Activated naive CD8-positive, alpha-beta T cell (primary cell): Measurements from ENCODE around the gene FHIT.

Experiments
- H3K27ac Mint-ChIP-seq: one replicate; pipeline ENCODE4 v1.8.0; 2021; ENCODE audit warnings: mixed read lengths
- H3K27me3 Mint-ChIP-seq: one replicate; pipeline ENCODE4 v1.8.0; 2021; ENCODE audit warnings: mixed read lengths
- H3K36me3 Mint-ChIP-seq: one replicate; pipeline ENCODE4 v1.8.0; 2021; ENCODE audit warnings: mixed read lengths
- H3K4me1 Mint-ChIP-seq: one replicate; pipeline ENCODE4 v1.8.0; 2021; ENCODE audit warnings: low read depth, mixed read lengths
- H3K4me3 Mint-ChIP-seq: one replicate; pipeline ENCODE4 v1.8.0; 2021; ENCODE audit warnings: mild to moderate bottlenecking, mixed read lengths
- H3K9me3 Mint-ChIP-seq: one replicate; pipeline ENCODE4 v1.8.0; 2021; ENCODE audit warnings: low read depth, mixed read lengths

Gene FHIT

DNA sequence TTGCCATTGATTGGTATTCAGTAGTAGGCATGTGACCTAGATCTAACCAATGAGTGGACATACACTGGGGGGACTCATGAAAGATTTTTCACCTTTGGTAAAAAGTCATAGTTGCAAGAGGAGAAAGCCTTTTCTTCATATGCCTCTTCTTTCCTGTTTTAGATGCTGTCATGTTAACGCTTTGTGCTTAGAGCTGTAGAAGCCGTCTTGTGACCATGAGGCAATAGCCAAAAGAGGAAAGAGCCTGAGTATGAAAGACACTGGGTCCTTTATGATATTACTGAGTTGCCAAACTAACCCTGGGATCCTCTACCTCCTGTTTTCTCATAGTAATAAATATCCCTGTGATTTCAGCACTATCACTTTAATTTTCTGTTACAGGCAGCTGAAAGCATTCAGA lies 396.0 kb downstream of the FHIT start:
- Mint-ChIP-seq H3K9me3 (peaks cover 7% of the 10 kb centered on the region), H3K4me3 (no peak overlapping the region), H3K27ac (no peak overlapping the region), H3K27me3 (no peaks in the 10 kb centered on the region), H3K4me1 (no peaks in the 10 kb centered on the region), H3K36me3 (peaks cover 3% of the 10 kb centered on the region)

DNA sequence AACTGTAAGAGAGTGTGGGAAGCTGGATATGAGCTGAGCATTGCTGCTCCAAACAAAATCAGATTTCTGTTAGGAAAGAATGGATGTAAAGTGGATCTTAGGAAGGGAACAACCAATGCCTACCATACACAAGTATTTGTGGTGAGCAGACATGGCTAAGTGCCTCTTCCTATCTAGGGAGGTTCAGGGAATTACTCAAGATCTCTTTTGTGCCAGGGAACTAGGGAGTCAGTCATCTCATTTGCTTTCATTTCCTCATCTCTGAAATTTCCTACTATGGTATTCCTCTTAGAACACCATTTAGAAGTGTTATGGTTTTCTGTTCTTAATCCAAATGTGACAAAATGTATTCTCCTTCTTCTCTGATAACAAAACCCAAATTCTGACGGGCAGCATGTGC lies 396.5 kb downstream of the FHIT start:
- Mint-ChIP-seq H3K4me1 (no peaks in the 10 kb centered on the region), H3K36me3 (peaks cover 3% of the 10 kb centered on the region), H3K9me3 (peaks cover 7% of the 10 kb centered on the region), H3K27ac (no peak overlapping the region), H3K4me3 (no peak overlapping the region), H3K27me3 (no peaks in the 10 kb centered on the region)

- Mint-ChIP-seq H3K27me3 (no peaks in the 10 kb centered on the region), H3K9me3 (peaks cover 4% of the 10 kb centered on the region), H3K4me3 (no peak overlapping the region), H3K4me1 (no peaks in the 10 kb centered on the region), H3K27ac (no peak overlapping the region), H3K36me3 (no peaks in the 10 kb centered on the region)
Measured at GRCh38 chr3:60847791-60848190, 403.5 kb downstream of the FHIT start.

DNA sequence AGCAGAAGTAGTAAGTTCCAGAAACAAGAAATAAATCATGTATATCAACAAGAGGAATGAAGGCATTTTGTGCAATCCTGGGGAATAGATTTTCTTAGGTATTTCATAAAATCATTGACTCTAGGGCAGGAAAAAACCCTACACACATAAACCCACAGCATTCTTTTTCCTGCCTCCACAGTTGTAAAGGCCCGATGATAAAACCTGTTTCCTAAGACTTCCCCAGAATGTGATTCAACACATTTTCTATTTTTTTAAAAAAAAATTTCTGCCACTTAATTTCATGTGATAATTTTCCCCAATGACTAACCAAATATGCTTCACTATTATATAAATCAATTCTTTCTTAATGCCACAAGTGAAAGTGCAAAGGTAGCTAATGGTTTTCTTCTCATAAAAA lies 407.0 kb downstream of the FHIT start:
- no peaks in the 10 kb centered on the region for H3K36me3 Mint-ChIP-seq
- H3K27ac Mint-ChIP-seq = no peak overlapping the region
- no peaks in the 10 kb centered on the region for H3K4me1 Mint-ChIP-seq
- no peaks in the 10 kb centered on the region for H3K9me3 Mint-ChIP-seq
- no peaks in the 10 kb centered on the region for H3K27me3 Mint-ChIP-seq
- no peak overlapping the region for H3K4me3 Mint-ChIP-seq

DNA sequence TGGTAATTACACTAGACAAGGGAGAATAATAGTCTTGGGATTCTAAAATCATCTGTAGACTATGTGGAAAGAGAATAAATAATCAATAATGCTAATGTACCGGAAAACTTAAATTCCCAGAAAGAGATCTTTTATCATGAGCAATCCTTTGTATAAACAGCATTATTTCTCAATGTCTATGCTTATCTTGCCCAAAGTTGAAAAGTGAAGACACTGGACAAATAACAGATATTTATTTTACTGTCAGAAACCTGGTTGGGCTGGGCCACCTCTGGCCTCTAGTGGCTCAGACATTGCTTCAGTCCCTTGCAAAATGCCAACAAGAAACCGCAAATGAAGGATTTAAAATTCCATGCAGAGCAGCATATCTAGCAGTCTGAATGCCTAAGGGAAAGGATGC lies 409.9 kb downstream of the FHIT start:
- H3K27ac Mint-ChIP-seq = no peak overlapping the region
- no peaks in the 10 kb centered on the region for H3K27me3 Mint-ChIP-seq
- no peak overlapping the region for H3K4me3 Mint-ChIP-seq
- H3K9me3 Mint-ChIP-seq = no peaks in the 10 kb centered on the region
- no peaks in the 10 kb centered on the region for H3K4me1 Mint-ChIP-seq
- H3K36me3 Mint-ChIP-seq = no peaks in the 10 kb centered on the region

- Mint-ChIP-seq H3K4me3 (no peak overlapping the region), H3K4me1 (no peaks in the 10 kb centered on the region), H3K27ac (no peak overlapping the region), H3K36me3 (no peaks in the 10 kb centered on the region), H3K9me3 (no peaks in the 10 kb centered on the region), H3K27me3 (no peaks in the 10 kb centered on the region)
Measured at GRCh38 chr3:60839246-60839645, 412.0 kb downstream of the FHIT start.

- no peaks in the 10 kb centered on the region for H3K36me3 Mint-ChIP-seq
- no peaks in the 10 kb centered on the region for H3K27me3 Mint-ChIP-seq
- H3K27ac Mint-ChIP-seq = no peak overlapping the region
- H3K4me1 Mint-ChIP-seq = no peaks in the 10 kb centered on the region
- H3K4me3 Mint-ChIP-seq = no peak overlapping the region
- H3K9me3 Mint-ChIP-seq = no peaks in the 10 kb centered on the region
Measured at GRCh38 chr3:60835796-60836195, 415.5 kb downstream of the FHIT start.

DNA sequence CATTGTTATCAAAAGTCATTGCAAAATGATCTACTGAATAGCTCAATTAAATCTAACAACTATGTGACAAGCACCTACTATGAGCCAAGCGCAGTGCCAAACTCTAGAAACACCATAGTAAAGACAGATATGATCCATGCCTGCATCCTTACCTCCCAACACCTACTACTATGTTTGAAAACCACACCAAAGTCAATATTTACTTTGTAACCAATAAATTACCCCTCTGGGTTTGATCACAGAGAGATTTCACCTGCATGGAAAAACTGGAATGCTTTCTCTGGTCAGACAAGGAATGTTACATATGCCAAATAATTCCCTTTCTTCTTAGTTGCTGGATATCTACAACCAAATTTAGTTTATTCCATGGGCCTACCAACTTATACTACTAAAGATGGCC lies 422.2 kb downstream of the FHIT start:
- peaks cover 3% of the 10 kb centered on the region for H3K36me3 Mint-ChIP-seq
- H3K27me3 Mint-ChIP-seq = no peaks in the 10 kb centered on the region
- no peak overlapping the region for H3K27ac Mint-ChIP-seq

GRCh38 chr3:60827666-60828065 lies 423.6 kb downstream of the FHIT start:
- peaks cover 5% of the 10 kb centered on the region for H3K9me3 Mint-ChIP-seq
- H3K27ac Mint-ChIP-seq = no peak overlapping the region
- no peaks in the 10 kb centered on the region for H3K4me1 Mint-ChIP-seq
- H3K36me3 Mint-ChIP-seq = peaks cover 10% of the 10 kb centered on the region
- H3K27me3 Mint-ChIP-seq = no peaks in the 10 kb centered on the region
- H3K4me3 Mint-ChIP-seq = no peak overlapping the region

More for the DNA sequence above, 422.2 kb downstream of the FHIT start:
- peaks cover 5% of the 10 kb centered on the region for H3K9me3 Mint-ChIP-seq
- H3K4me1 Mint-ChIP-seq = no peaks in the 10 kb centered on the region
- H3K4me3 Mint-ChIP-seq = no peak overlapping the region

- Mint-ChIP-seq H3K27ac (no peak overlapping the region), H3K27me3 (no peaks in the 10 kb centered on the region), H3K4me3 (no peak overlapping the region), H3K36me3 (peaks cover 10% of the 10 kb centered on the region), H3K4me1 (no peaks in the 10 kb centered on the region), H3K9me3 (peaks cover 5% of the 10 kb centered on the region)
Measured at GRCh38 chr3:60826511-60826910, 424.7 kb downstream of the FHIT start.

GRCh38 chr3:60812502-60812901 lies 438.8 kb downstream of the FHIT start:
- Mint-ChIP-seq H3K4me3 (no peak overlapping the region), H3K4me1 (no peaks in the 10 kb centered on the region), H3K27me3 (peaks cover 1% of the 10 kb centered on the region), H3K9me3 (peaks cover 14% of the 10 kb centered on the region), H3K36me3 (no peaks in the 10 kb centered on the region), H3K27ac (no peak overlapping the region)

GRCh38 chr3:60810881-60811280 lies 440.4 kb downstream of the FHIT start:
- Mint-ChIP-seq H3K27ac (no peak overlapping the region), H3K9me3 (peaks cover 2% of the 10 kb centered on the region), H3K4me3 (no peak overlapping the region), H3K4me1 (no peaks in the 10 kb centered on the region), H3K27me3 (no peaks in the 10 kb centered on the region), H3K36me3 (no peaks in the 10 kb centered on the region)

- no peaks in the 10 kb centered on the region for H3K36me3 Mint-ChIP-seq
- H3K9me3 Mint-ChIP-seq = no peaks in the 10 kb centered on the region
- no peak overlapping the region for H3K27ac Mint-ChIP-seq
- H3K4me3 Mint-ChIP-seq = no peak overlapping the region
- no peaks in the 10 kb centered on the region for H3K27me3 Mint-ChIP-seq
- no peaks in the 10 kb centered on the region for H3K4me1 Mint-ChIP-seq
Measured at GRCh38 chr3:60809857-60810610, 441.2 kb downstream of the FHIT start.

DNA sequence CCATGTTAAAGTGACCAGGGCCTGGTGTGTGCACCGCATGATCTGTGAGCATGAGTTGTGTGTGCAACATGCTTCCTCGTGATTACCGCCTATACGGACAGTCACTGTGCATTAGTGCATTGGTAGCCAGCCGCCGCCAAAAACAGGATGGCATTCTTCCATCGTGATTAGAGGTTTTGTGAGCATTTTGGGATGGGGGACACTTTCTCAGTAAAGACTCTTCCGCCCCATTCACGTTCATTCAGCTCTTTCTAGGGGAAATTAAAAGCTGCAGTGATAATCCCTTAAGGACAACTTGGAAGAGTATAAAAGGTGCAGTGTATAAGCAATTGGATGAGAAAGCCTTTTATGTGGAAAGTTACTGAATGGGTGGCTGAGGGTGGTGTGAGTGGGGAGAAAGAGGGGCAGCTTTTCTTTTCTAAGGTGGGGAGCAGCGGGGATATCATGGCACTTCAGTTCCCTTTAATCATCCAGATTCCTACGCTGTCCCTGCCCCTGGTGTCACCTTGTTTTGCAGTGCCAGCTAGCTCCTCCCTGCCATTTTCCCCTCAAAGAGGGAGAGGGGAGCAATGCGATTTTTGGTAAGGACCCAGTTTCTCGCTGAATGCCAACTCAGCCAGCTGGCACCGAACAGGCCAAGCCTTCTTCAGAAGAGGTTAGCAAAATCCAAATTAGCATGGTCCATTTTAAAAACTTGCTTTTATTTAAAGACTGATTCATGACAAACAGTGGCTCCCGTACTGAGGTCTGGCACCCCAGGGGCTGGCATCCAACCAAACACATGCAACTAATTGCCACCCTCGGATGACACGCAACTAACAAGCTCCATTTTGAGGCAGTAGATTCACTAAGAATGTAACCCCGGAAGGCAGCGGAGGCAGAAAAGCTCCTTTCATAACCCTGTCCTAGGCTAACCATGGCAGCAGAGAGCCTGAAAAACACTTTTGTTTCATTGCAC lies 447.8 kb downstream of the FHIT start:
- Mint-ChIP-seq H3K9me3 (peaks cover 7% of the 10 kb centered on the region), H3K27me3 (no peaks in the 10 kb centered on the region), H3K4me3 (no peak overlapping the region), H3K4me1 (no peaks in the 10 kb centered on the region), H3K27ac (no peak overlapping the region), H3K36me3 (peaks cover 2% of the 10 kb centered on the region)

DNA sequence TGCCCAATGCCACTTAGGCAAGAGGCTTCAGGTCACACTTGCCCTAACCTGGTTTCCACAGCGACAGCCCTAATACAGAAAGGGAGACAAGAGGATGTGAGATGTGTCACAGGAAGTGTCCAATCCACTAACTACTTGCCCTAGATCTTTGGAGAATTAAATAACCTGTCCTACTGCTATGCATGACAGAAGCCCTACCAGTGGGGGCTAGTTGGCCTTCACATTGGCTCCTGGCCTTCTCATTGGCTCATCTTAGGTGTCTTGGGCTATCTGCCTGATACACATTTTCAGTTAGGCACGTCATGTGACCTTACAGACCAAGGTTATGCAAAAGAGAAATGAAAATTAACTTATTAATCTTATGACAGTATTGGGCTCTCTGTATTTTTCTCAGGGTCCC lies 449.9 kb downstream of the FHIT start:
- H3K27me3 Mint-ChIP-seq = no peaks in the 10 kb centered on the region
- H3K9me3 Mint-ChIP-seq = peaks cover 7% of the 10 kb centered on the region
- H3K4me1 Mint-ChIP-seq = no peaks in the 10 kb centered on the region
- peaks cover 2% of the 10 kb centered on the region for H3K36me3 Mint-ChIP-seq
- H3K4me3 Mint-ChIP-seq = no peak overlapping the region
- H3K27ac Mint-ChIP-seq = no peak overlapping the region
